HG03342 (cell line): ENCODE data around the gene GPR142.

Experiments
- ATAC-seq: cut with Tn5 transposase; IDR thresholded peaks from one replicate; pipeline ENCODE4 v1.9.1; 2021; ENCODE audit warnings: mild to moderate bottlenecking, moderate library complexity; ENCODE audit not compliant: unreplicated experiment

Gene GPR142

GRCh38 chr17:74344658-74345057, 22.6 kb upstream of the GPR142 start:
- no peak for ATAC-seq

- no peak for ATAC-seq
These were observed 21.7 kb upstream of the GPR142 start for GRCh38 chr17:74345433-74346241.

DNA sequence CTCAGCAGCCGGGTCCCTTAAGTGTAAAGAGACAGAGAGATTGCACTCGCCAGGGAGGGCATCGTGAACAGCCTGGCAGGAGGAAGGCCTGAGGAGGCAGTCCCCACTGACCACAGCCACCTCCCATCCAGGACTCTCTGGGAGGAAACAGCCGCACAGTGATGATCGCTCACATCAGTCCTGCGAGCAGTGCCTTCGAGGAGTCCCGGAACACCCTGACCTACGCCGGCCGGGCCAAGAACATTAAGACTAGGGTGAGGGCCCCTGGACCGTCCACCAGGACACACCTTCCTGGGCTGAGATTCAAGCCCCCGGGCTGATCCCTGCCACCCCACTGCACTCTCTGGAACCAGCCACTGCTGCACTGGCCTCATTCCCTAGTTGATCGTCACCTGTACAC, 19.7 kb upstream of the GPR142 start:
- no peak for ATAC-seq

- ATAC-seq: no peak
These were observed 18.2 kb upstream of the GPR142 start for GRCh38 chr17:74349120-74349519.

- ATAC-seq: no peak
These were observed 16.8 kb upstream of the GPR142 start for GRCh38 chr17:74350486-74350885.

GRCh38 chr17:74351552-74352210, 15.6 kb upstream of the GPR142 start:
- ATAC-seq: no peak

- ATAC-seq: no peak
These were observed 13.8 kb upstream of the GPR142 start for GRCh38 chr17:74353446-74354060.

GRCh38 chr17:74354123-74354522, 13.2 kb upstream of the GPR142 start:
- no peak for ATAC-seq

- no peak for ATAC-seq
These were observed 12.7 kb upstream of the GPR142 start for GRCh38 chr17:74354561-74354960.

- no peak for ATAC-seq
These were observed 12.2 kb upstream of the GPR142 start for GRCh38 chr17:74355065-74355464.

GRCh38 chr17:74356646-74357465, 10.4 kb upstream of the GPR142 start:
- ATAC-seq: no peak

DNA sequence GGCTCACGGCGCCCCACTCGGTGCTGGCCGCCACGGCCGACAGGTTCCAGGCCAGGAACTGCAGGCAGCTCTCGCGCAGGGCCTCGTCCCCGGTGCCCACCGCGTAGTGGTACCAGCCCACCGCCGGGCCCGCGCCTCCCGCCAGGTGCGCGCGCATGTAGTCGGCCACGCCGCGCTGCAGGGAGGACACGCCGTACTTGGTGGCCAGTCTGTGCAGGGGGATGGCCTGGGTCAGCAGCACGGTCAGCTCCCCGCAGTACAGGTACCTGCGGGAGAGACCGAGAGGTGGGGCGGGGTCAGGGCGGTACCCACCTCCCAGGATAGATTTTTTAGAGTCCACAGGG, 9.9 kb upstream of the GPR142 start:
- no peak for ATAC-seq

- ATAC-seq: no peak
These were observed 8.6 kb upstream of the GPR142 start for GRCh38 chr17:74358697-74359096.

- no peak for ATAC-seq
These were observed 7.4 kb upstream of the GPR142 start for GRCh38 chr17:74359916-74360315.

GRCh38 chr17:74360899-74361229, 6.4 kb upstream of the GPR142 start:
- no peak for ATAC-seq

DNA sequence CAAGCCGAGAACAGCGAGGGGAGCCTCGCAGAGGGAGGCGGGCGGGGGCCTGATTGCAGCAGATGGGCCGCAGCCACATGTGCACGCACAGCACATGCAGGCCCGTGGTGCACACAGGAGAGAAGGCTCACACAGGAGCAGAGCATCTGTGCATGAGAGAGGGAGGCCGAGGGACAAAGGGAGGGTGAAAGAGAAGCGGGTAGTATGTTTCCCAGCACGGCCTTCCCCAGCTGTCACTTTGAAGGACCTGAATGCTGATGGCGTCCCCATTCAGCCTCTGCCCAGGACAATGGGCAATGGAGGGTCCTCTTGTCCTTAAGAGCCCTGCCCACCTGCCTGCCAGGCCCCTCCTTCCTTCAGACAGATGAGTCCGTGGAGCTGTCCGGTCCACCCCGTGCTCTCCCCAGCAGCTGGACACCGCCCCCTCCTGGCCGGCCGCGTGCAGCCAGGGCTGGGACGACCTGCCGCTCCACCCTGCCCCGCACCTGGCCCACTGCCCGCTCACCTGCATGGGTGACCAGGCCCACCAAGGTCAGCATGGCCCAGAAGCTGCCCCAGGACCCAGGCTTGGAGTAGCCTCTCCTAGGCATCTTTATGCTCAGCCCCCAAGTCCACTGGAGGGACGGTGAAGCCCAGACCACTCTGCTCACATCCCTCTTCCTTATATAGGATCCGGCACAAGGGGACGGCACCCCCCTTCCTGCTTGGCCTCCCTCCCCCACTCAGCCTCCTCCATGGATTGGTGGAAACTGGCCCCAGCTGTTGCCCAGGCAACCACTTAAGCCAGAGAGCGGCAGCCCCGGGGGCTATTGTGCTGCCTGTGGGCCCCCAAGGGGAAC, 5.9 kb upstream of the GPR142 start, which contains the start of gene BTBD17:
TSS of gene BTBD17 (minus strand) at position 639 of the 839 bp plus-strand sequence. CDS start at position 590, 49 bp downstream.
- no peak for ATAC-seq

GRCh38 chr17:74362069-74362405, 5.3 kb upstream of the GPR142 start:
- no peak for ATAC-seq

GRCh38 chr17:74362810-74363498, 4.4 kb upstream of the GPR142 start:
- ATAC-seq: no peak

DNA sequence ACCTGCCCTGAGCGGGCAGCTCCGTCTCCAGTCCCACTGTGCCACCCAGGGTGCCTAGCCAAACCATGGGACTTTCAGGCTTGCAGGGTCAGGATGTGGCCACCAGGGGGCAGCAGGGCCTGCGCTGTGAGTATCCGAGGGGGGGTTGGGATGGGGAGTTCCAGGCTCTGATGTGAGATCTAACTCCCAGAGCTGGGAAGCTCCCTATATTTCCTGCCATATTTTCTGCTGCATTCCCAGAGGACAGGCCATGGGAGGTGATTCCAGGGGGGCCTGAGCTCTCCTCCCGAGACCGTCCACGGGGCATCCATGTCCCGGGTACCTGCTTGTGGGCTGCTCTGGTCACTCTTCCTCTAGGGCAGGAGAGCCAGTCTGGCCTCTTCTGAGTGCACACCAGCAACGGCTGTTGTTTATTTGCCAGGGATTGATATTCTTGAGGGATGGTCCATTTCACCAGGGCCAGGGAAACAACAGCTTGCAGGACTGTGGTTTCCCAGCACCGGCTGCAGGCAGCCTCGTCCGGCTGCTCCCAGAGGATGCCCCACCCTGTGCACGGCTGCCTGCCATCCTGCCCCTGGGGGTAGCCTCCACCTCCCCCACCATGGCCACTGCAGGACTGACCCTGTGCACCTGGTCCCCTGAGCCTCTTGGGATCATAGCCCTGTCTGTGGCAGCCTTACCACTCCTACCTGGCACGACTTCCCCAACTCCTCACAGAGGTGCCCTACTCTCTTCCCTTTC, 1.2 kb downstream of the GPR142 start:
- ATAC-seq: no peak
